GM12892 (cell line): ENCODE measurements around the gene SLMAP.

ENCODE experiments used
- POLR2A ChIP-seq: IDR thresholded peaks from 2 replicates; pipeline ENCODE4 v1.6.1; 2011; ENCODE audit warnings: low read depth, low read length, control low read depth
- POLR2AphosphoS5 ChIP-seq: IDR thresholded peaks from 2 replicates; pipeline ENCODE4 v1.6.1; 2011; ENCODE audit warnings: low read depth, low read length, control low read depth
- TAF1 ChIP-seq: IDR thresholded peaks from 2 replicates; pipeline ENCODE4 v1.6.1; 2011; ENCODE audit warnings: low read depth, mild to moderate bottlenecking, control low read depth, low read length, borderline replicate concordance

GRCh38 chr3:57805674-57806073 is 49.6 kb downstream of the SLMAP start:
- TF ChIP-seq POLR2A (no peak), POLR2AphosphoS5 (no peak), TAF1 (no peak)
